ENCODE data around the gene MCOLN1.

The MCOLN1 gene

DNA sequence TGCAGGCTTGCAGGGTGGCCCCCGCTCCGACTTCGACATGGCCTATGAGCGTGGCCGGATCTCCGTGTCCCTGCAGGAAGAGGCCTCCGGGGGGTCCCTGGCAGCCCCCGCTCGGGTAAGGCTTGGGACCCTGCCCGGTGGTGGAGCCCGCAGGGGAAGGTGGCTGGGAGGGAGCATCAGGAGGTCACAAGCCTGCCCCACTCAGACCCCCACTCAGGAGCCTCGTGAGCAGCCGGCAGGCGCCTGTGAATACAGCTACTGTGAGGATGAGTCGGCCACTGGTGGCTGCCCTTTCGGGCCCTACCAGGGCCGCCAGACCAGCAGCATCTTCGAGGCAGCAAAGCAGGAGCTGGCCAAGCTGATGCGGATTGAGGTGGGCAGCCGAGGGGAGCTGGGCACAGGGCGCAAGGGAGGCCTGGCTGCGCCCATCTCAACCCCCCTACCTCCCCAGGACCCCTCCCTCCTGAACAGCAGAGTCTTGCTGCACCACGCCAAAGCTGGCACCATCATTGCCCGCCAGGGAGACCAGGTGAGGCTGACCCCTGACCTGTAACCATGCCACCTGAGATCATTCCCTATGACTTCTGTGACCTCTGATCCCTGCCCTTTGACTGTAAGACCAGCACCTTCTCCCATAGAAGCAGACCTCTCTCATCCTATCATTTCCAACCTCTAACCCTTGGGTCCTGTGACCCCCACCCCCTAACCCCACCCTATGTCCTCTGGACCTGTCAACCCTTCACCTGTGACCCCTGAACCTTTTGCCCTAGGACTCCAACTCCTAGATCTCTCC is 20.3 kb downstream of the MCOLN1 start:
- no peak for DNase-seq (ENCODE audit: low read depth in 2 of 2)

- DNase-seq (ENCODE audit: low read depth in 2 of 2) = no peak
These were observed 22.2 kb downstream of the MCOLN1 start for GRCh38 chr19:7544626-7545025.

GRCh38 chr19:7545300-7545699 is 22.9 kb downstream of the MCOLN1 start:
- no peak for DNase-seq (ENCODE audit: low read depth in 2 of 2)

- no peak for DNase-seq (ENCODE audit: low read depth in 2 of 2)
These were observed 23.5 kb downstream of the MCOLN1 start for GRCh38 chr19:7545904-7546303.

DNA sequence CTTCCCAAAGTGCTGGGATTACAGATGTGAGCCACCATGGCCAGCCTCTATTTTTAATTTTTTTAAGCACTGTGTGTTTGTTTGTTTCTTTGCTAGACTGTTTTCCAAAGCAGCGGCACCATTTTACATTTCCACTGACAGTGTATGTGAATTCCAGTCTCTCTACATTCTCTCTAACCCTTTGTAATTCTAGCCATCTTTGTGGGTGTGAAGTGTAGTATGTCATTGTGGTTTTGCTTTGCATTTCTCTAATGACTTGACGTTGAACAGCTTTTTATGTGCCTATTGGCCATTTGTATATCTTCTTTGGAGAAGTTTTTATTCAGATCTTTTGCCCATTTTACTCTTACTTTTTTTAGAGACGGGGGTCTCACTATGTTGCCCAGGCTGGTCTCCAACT is 24.7 kb downstream of the MCOLN1 start:
- no peak for DNase-seq (ENCODE audit: low read depth in 2 of 2)

DNA sequence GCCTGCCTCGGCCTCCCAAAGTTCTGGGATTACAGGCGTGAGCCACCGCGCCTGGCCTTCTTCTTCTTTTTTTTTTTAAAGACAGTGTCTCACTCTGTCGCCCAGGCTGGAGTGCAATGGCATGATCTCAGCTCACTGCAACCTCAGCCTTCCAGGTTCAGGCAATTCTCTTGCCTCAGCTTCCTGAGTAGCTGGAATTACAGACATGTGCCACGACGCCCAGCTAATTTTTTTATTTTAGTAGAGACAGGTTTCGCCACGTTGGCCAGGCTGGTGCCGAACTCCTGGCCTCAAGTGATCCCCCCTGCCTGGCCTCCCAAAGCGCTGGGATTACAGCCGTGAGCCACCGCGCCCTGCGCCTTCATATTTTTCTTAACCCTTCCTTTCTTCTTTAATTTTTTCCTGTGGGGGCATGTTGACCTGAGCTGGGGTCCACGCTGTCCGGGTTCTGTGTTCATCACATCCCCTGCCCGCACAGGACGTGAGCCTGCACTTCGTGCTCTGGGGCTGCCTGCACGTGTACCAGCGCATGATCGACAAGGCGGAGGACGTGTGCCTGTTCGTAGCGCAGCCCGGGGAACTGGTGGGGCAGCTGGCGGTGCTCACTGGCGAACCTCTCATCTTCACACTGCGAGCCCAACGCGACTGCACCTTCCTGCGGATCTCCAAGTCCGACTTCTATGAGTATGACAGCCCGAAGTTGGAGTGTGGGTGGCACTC is 27.2 kb downstream of the MCOLN1 start:
- no peak for DNase-seq (ENCODE audit: low read depth in 2 of 2)

GRCh38 chr19:7550169-7550770 is 27.8 kb downstream of the MCOLN1 start:
- DNase-seq (ENCODE audit: low read depth in 2 of 2) = no peak

DNA sequence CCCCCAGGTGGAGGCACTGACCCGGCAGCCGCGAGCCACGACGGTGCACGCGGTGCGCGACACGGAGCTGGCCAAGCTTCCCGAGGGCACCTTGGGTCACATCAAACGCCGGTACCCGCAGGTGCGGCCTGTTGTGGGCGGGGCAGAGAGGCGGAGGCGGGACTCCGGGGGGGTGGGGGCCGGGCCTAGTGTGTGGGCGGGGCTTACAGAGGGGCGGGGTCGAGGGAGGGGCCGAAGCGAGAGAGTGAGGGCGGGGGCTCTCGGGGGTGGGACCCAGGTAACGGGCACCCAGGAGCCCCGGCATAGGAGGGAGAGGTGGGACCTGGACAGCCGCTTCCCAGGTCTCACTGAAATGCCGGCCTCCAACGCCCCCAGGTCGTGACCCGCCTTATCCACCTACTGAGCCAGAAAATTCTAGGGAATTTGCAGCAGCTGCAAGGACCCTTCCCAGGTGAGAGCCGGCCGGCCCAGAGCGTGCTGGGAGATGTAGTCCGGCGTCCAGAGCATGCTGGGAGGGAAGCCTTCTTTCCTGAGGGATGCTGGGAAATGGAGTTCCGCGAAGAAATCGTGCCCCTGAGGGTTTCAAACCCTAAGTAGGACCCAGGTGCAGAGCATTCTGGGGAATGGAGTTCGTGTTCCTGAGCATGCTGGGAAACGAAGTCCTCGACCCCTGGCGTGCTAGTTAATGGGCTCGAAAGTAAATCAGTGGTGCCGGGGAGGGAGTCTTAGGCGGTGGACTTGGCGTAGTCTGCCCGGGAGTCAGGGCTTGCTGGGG is 28.8 kb downstream of the MCOLN1 start:
- DNase-seq (ENCODE audit: low read depth in 2 of 2) = no peak

DNA sequence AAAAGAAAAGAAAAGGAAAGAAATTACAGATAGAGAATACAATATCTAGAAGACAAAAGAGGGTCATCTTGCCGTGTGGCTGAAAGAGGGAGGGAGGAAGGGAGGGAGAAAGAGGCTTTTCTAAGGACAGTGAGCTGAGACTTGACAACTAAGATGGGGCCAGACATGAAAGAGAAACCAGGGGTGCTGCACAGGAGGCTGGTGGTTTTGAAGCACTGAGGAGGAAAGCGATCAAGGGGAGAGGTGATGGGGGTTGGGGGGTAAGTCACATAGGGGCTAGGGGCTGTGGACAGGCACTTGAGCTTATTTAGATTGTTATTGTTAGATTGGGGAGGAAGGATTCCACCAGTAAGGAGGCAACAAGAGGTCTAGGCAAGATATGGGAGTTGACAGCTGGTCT is 30.4 kb downstream of the MCOLN1 start:
- DNase-seq (ENCODE audit: low read depth in 2 of 2) = no peak

- no peak for DNase-seq (ENCODE audit: low read depth in 2 of 2)
These were observed 32.1 kb downstream of the MCOLN1 start for GRCh38 chr19:7554565-7554964.

DNA sequence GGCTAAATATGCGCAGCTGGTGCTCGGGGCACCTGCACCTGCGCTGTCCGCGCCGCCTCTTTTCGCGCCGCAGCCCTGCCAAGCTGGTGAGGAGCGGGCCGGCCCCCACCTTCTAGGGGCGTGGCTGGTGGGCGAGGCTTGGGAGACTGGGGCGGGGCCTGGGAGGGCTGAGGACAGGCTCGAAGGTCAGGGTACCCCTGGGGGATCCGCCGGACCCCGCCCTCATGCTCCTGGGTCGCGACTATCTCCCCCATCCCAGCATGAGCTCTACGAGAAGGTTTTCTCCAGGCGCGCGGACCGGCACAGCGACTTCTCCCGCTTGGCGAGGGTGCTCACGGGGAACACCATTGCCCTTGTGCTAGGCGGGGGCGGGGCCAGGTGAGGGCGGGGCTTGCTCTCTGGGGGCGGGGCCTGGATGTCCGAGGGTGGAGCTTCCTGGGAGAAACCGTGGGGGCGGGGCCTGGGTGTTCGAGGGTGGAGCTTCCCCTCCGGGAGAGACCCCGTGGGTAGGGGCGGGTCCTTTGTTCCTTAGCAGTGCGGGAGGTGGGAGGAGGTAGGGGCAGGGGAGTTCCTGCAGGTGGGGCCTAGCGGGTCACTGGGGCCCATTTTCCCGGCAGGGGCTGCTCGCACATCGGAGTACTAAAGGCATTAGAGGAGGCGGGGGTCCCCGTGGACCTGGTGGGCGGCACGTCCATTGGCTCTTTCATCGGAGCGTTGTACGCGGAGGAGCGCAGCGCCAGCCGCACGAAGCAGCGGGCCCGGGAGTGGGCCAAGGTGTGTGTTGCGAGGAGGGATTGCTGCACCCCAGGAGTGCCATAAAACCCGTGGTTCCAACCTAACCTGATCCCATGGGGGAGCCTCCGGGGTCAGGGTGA is 32.8 kb downstream of the MCOLN1 start:
- DNase-seq (ENCODE audit: low read depth in 2 of 2) = no peak

DNA sequence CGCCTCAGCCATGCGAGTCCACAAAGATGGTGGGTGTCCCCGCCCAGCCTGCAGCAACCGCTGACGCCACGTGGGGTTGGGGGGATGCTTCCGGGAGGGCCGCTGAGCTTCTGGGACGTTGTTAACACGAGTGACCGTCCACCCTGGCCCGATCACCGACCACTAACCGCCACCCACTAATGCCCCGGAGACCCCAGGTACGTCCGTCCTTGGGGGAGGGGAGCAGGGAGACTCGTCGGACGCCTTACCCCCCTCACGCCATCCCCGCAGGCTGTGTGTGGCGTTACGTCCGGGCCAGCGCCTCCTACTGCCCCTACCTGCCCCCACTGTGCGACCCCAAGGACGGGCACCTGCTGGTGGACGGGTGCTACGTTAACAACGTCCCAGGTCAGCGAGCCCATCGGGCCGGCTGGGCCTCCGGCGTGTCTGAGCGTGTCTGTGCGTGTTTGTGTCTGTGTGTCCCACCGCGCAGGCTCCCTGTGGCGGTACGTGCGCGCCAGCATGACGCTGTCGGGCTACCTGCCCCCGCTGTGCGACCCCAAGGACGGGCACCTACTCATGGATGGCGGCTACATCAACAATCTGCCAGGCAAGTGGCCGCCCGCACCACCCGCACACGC is 34.4 kb downstream of the MCOLN1 start:
- no peak for DNase-seq (ENCODE audit: low read depth in 2 of 2)

DNA sequence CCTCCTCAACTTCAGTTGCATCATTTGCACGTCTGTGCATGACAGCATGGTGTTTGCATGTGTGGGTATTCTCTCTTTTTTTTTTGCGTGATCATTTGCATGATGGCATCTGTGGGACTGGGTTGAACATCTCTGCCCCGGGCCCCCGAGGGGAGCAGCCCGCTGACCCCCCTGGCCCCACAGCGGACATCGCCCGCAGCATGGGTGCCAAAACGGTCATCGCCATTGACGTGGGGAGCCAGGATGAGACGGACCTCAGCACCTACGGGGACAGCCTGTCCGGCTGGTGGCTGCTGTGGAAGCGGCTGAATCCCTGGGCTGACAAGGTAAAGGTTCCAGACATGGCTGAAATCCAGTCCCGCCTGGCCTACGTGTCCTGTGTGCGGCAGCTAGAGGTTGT is 36.2 kb downstream of the MCOLN1 start:
- DNase-seq (ENCODE audit: low read depth in 2 of 2) = no peak

GRCh38 chr19:7559102-7559501 is 36.7 kb downstream of the MCOLN1 start:
- DNase-seq (ENCODE audit: low read depth in 2 of 2) = no peak

GRCh38 chr19:7560255-7560654 is 37.8 kb downstream of the MCOLN1 start:
- no peak for DNase-seq (ENCODE audit: low read depth in 2 of 2)

- DNase-seq (ENCODE audit: low read depth in 2 of 2) = no peak
These were observed 38.9 kb downstream of the MCOLN1 start for GRCh38 chr19:7561325-7561724.

- DNase-seq (ENCODE audit: low read depth in 2 of 2) = no peak
These were observed 40.4 kb downstream of the MCOLN1 start for GRCh38 chr19:7562646-7563393.

GRCh38 chr19:7564866-7565265 is 42.4 kb downstream of the MCOLN1 start:
- no peak for DNase-seq (ENCODE audit: low read depth in 2 of 2)

GRCh38 chr19:7565332-7565731 is 42.9 kb downstream of the MCOLN1 start:
- DNase-seq (ENCODE audit: low read depth in 2 of 2) = no peak

DNA sequence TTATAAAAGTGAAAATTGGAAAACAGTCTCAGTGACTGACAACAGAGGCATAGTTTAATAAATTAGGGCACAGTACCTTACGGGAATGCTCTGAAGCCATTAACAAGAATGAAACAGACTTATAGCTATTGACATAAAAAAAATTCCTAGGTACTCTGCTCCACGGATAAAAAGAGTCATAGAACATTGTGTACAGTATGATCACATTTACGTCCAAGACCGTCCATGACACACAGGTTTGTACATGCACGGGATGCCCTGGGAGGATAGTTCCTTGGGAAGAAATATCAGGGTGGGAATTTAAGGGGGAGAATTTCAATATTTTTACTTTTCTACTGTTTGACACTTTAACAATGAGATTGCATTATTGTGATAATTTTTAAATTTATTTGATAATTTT is 48.3 kb downstream of the MCOLN1 start:
- DNase-seq (ENCODE audit: low read depth in 2 of 2) = no peak

Data from stimulated activated CD8-positive, alpha-beta memory T cell treated with anti-CD3 and anti-CD28 coated beads, Interleukin-7, amount 100 ng/mL, for 1 hour (primary cell).